Measurements from ENCODE around the gene STAP2.
A peak's percentile ranks its signal among the peaks of the same experiment; 100 is the strongest.
"Not testable (repeated sequence)": the region's sequence is repeated elsewhere in the genome, so short reads cannot be mapped to it uniquely, and the experiment has no call there.

Gene STAP2

GRCh38 chr19:4357921-4358326 lies 19.3 kb upstream of the STAP2 start:
- DNase-seq (ENCODE audit: low spot score) = no peak

GRCh38 chr19:4357095-4357797 lies 18.6 kb upstream of the STAP2 start:
- DNase-seq (ENCODE audit: low spot score) = no peak

- no peak for DNase-seq (ENCODE audit: low spot score)
These were observed 16.3 kb upstream of the STAP2 start for GRCh38 chr19:4354897-4355296.

- DNase-seq (ENCODE audit: low spot score) = no peak
These were observed 15.7 kb upstream of the STAP2 start for GRCh38 chr19:4354282-4354681.

- peak; percentile 69 for DNase-seq (ENCODE audit: low spot score)
These were observed 14.1 kb upstream of the STAP2 start for GRCh38 chr19:4352701-4353121.

GRCh38 chr19:4350726-4351125 lies 12.1 kb upstream of the STAP2 start:
- DNase-seq (ENCODE audit: low spot score) = no peak

GRCh38 chr19:4350111-4350510 lies 11.5 kb upstream of the STAP2 start:
- no peak for DNase-seq (ENCODE audit: low spot score)

GRCh38 chr19:4349225-4349624 lies 10.6 kb upstream of the STAP2 start:
- DNase-seq (ENCODE audit: low spot score) = not testable (repeated sequence)

GRCh38 chr19:4347521-4347920 lies 8.9 kb upstream of the STAP2 start:
- no peak for DNase-seq (ENCODE audit: low spot score)

- DNase-seq (ENCODE audit: low spot score) = no peak
These were observed 7.4 kb upstream of the STAP2 start for GRCh38 chr19:4346020-4346383.

GRCh38 chr19:4345342-4346019 lies 6.9 kb upstream of the STAP2 start:
- no peak for DNase-seq (ENCODE audit: low spot score)

GRCh38 chr19:4343370-4344307 lies 5.0 kb upstream of the STAP2 start, which contains the start of gene MPND:
Gene MPND (plus strand): TSS chr19:4343562. CDS start chr19:4343594, 32 bp downstream.
- peak; percentile 85 for DNase-seq (ENCODE audit: low spot score)

- DNase-seq (ENCODE audit: low spot score) = peak; percentile 99
These were observed 4.2 kb upstream of the STAP2 start for GRCh38 chr19:4342615-4343369.

GRCh38 chr19:4342314-4342614 lies 3.6 kb upstream of the STAP2 start:
- no peak for DNase-seq (ENCODE audit: low spot score)

- DNase-seq (ENCODE audit: low spot score) = no peak
These were observed 654 bp downstream of the STAP2 start for GRCh38 chr19:4337906-4338440.

- no peak for DNase-seq (ENCODE audit: low spot score)
These were observed 3.6 kb downstream of the STAP2 start for GRCh38 chr19:4334929-4335570.

- no peak for DNase-seq (ENCODE audit: low spot score)
These were observed 8.8 kb downstream of the STAP2 start for GRCh38 chr19:4329858-4330257.

- DNase-seq (ENCODE audit: low spot score) = not testable (repeated sequence)
These were observed 9.5 kb downstream of the STAP2 start for GRCh38 chr19:4328991-4329681.

GRCh38 chr19:4328243-4328990 lies 10.2 kb downstream of the STAP2 start:
- peak; percentile 98 for DNase-seq (ENCODE audit: low spot score)

GRCh38 chr19:4327877-4328242 lies 10.8 kb downstream of the STAP2 start:
- DNase-seq (ENCODE audit: low spot score) = no peak
